K562 (cell line): ENCODE measurements around the gene MYH6. TPM values are rescaled to one million over a fixed set of nuclear protein-coding genes. Genes with fewer than 3 reads are reported as not detected.

Experiments
- ATAC-seq: fragments of 200-7000 bp; cut with Tn5 transposase; 3 replicates; pipeline ENCODE4 v1.9.1; 2020; ENCODE audit warnings: moderate library complexity
- BruUV-seq: library from RNA; stranded (reverse); fragments of 400-500 nt; replicated peaks from 2 replicates; lab custom pipeline; 2021; lab: Mats Ljungman, UMichigan
- CTCF ChIA-PET: fragments of 300-600 bp; formaldehyde crosslinking; extraction: SDS; loops from one replicate; lab custom pipeline; 2021; ENCODE audit warnings: low intra/inter-chr PET ratio; lab: Yijun Ruan, JAX
- POLR2A ChIA-PET: fragments of 300-600, 350-650 bp; sonication (Branson Sonifier 250); formaldehyde crosslinking; extraction: SDS; loops from one replicate; lab custom pipeline; 2021; ENCODE audit warnings: antibody characterized with exemption, inconsistent platforms; lab: Yijun Ruan, JAX
- DNase-seq, 4 experiments: peaks; one replicate each; pipeline versions ENCODE4 v3.0.0 to v3.0.0-alpha.2; 2011 to 2018; ENCODE audit warnings: low spot score in 3 of 4, mixed read lengths in 3 of 4; ENCODE audit errors: extremely low read depth in 1 of 4
- FAIRE-seq: peaks from 2 replicates; lab custom pipeline; 2011; peaks lifted over from hg19 to GRCh38; lab: Jason Lieb, UNC
- H2AFZ ChIP-seq: 2 replicates; pipeline ENCODE4 v1.6.0; 2011; ENCODE audit warnings: low read depth, low read length, control low read depth, inconsistent platforms
- H3K27ac ChIP-seq: fragments of 200-600 bp; 3 replicates; pipeline ENCODE4 v1.8.0; 2011; ENCODE audit warnings: low read depth, mild to moderate bottlenecking, control low read depth, inconsistent platforms, low read length, moderate library complexity, mixed read lengths; ENCODE audit errors: extremely low read depth
- H3K27me3 ChIP-seq, 2 experiments: fragments of 300-600 bp in 1 of 2; 2 replicates in 1 of 2; 3 replicates in 1 of 2; pipeline versions ENCODE4 v1.6.0 to v1.8.0; 2011; ENCODE audit warnings: inconsistent platforms in 2 of 2, low read length in 2 of 2, mild to moderate bottlenecking in 1 of 2, mixed read lengths in 1 of 2, moderate library complexity in 1 of 2; ENCODE audit not compliant: control insufficient read depth in 2 of 2, insufficient read depth in 2 of 2
- H3K36me3 ChIP-seq: fragments of 300-600 bp; 3 replicates; pipeline ENCODE4 v1.8.0; 2011; ENCODE audit warnings: mild to moderate bottlenecking, low read length, inconsistent platforms; ENCODE audit not compliant: control insufficient read depth, insufficient read depth
- H3K4me1 ChIP-seq, 2 experiments: fragments of 200-600 bp in 1 of 2; replicated peaks in 1 of 2; 2 replicates in 1 of 2; 3 replicates in 1 of 2; pipeline versions ENCODE4 v1.5.1 to v1.8.0; 2011; ENCODE audit warnings: inconsistent platforms in 2 of 2, low read length in 2 of 2, mild to moderate bottlenecking in 1 of 2, mixed read lengths in 1 of 2, moderate library complexity in 1 of 2; ENCODE audit not compliant: control insufficient read depth in 2 of 2, insufficient read depth in 2 of 2
- H3K4me2 ChIP-seq: 2 replicates; pipeline ENCODE4 v1.6.1; 2011; ENCODE audit warnings: low read length, control low read depth, inconsistent platforms, mixed read lengths; ENCODE audit not compliant: insufficient read depth
- H3K4me3 ChIP-seq: fragments of 200-600 bp; sonication (generic), shearing (Covaris generic); 2 replicates; pipeline ENCODE4 v1.5.1; 2016; ENCODE audit warnings: control low read depth, inconsistent platforms
- H3K79me2 ChIP-seq: fragments of 200-600 bp; 3 replicates; pipeline ENCODE4 v1.8.0; 2011; ENCODE audit warnings: low read length, inconsistent platforms; ENCODE audit not compliant: control insufficient read depth, insufficient read depth
- H3K9ac ChIP-seq, 2 experiments: 2 replicates each; pipeline versions ENCODE4 v1.6.0 to v1.6.1; 2011; ENCODE audit warnings: low read depth in 2 of 2, low read length in 2 of 2, control low read depth in 1 of 2, inconsistent platforms in 1 of 2, mild to moderate bottlenecking in 1 of 2, mixed read lengths in 1 of 2; ENCODE audit not compliant: insufficient read depth in 1 of 2
- H3K9me1 ChIP-seq: one replicate; pipeline ENCODE4 v1.6.0; 2011; ENCODE audit warnings: inconsistent platforms, mild to moderate bottlenecking, low read length, moderate library complexity; ENCODE audit not compliant: control insufficient read depth, insufficient read depth
- H3K9me3 ChIP-seq: replicated peaks from 2 replicates; pipeline ENCODE4 v1.5.1; 2011; ENCODE audit warnings: low read depth, low read length, inconsistent platforms; ENCODE audit not compliant: control insufficient read depth, insufficient read depth
- H4K20me1 ChIP-seq: replicated peaks from 2 replicates; pipeline ENCODE4 v1.6.1; 2011; ENCODE audit warnings: low read length, inconsistent platforms, mixed read lengths; ENCODE audit not compliant: control insufficient read depth, insufficient read depth
- JUNB ChIP-seq: fragments of 450-650 bp; formaldehyde crosslinking; conservative IDR thresholded peaks from 2 replicates; pipeline ENCODE4 v1.4.0; 2020; ENCODE audit warnings: mild to moderate bottlenecking
- LARP7 ChIP-seq: fragments of 450-650 bp; IDR thresholded peaks from 2 replicates; pipeline ENCODE4 v1.6.1; 2016
- PHF20 ChIP-seq: fragments of 450-650 bp; IDR thresholded peaks from 2 replicates; pipeline ENCODE4 v1.6.1; 2018; ENCODE audit not compliant: partially characterized antibody
- RAD51 ChIP-seq: fragments of 450-650 bp; IDR thresholded peaks from 2 replicates; pipeline ENCODE4 v1.7.1; 2016; ENCODE audit warnings: low read depth, mild to moderate bottlenecking, borderline replicate concordance
- RCOR1 ChIP-seq, 2 experiments: IDR thresholded peaks; 2 replicates each; pipeline ENCODE4 v1.6.1; 2012; ENCODE audit warnings: low read depth in 2 of 2, low read length in 2 of 2, borderline replicate concordance in 1 of 2, improper control_type of control experiment in 1 of 2
- TAF1 ChIP-seq: IDR thresholded peaks from 2 replicates; pipeline ENCODE4 v1.6.1; 2011; ENCODE audit warnings: mild to moderate bottlenecking, low read length, moderate library complexity; ENCODE audit not compliant: insufficient read depth, control insufficient read depth, severe bottlenecking; ENCODE audit errors: extremely low read depth
- ZNF512 ChIP-seq: IDR thresholded peaks from 2 replicates; pipeline ENCODE4 v1.6.1; 2016; ENCODE audit warnings: missing genetic modification characterization, missing compliant biosample characterization
- WGBS: fragments of 100-300 bp; shearing (Covaris generic); methylation state at CpG from one replicate; pipeline ENCODE4 v1.1.6; 2016; ENCODE audit warnings: low coverage, mixed read lengths; ENCODE audit not compliant: insufficient coverage; ENCODE audit errors: missing lambda C conversion rate; 5-methylcytosine and 5-hydroxymethylcytosine counted together
- in situ Hi-C: fragments of 300-500 bp; cut with MboI; formaldehyde crosslinking; loops from 4 replicates; pipeline ENCODE4 v1.15.0; 2018; ENCODE audit warnings: inconsistent platforms, mixed read lengths
- intact Hi-C: fragments of 100-400 bp; cut with micrococcal nuclease; formaldehyde crosslinking; loops from 2 replicates; pipeline ENCODE4 v1.14.2; 2022
- polyA plus RNA-seq, 8 experiments: library from polyadenylated mRNA; depleted of rRNA in 4 of 8; stranded (reverse) in 5 of 8; unstranded in 3 of 8; fragments of >200 nt; fragmentation: Nextera tagmentation in 2 of 8; fragmentation: Illumina TruSeq in 1 of 8; extraction: Ambion mirVana in 2 of 8; extraction: Trizol in 1 of 8; gene quantifications; 2 replicates each; pipeline versions ENCODE4 v1.2.1 to v1.2.3, GENCODE V29; 2011 to 2014; ENCODE audit warnings: inconsistent platforms in 1 of 8, missing spikeins in 1 of 8
- total RNA-seq, 7 experiments: library from RNA; depleted of rRNA in 6 of 7; stranded (reverse); fragments of >200 nt in 6 of 7; fragmentation: Illumina TruSeq in 2 of 7; extraction: Trizol in 2 of 7; gene quantifications; 2 replicates each; pipeline versions ENCODE4 v1.2.1 to v1.2.3, GENCODE V29; 2011 to 2021; ENCODE audit warnings: low replicate concordance in 1 of 7
- TF ChIP-seq, protein P1 (sequence below): sonication (generic); formaldehyde crosslinking; IDR thresholded peaks from 2 replicates; pipeline ENCODE4 v1.8.0; 2023; ENCODE audit warnings: missing genetic modification reagents, mild to moderate bottlenecking, borderline replicate concordance

The MYH6 gene
- total and polyA plus RNA-seq, 9 of the 15 experiments (the other 6 are each of a cell fraction or from before 2014, with no cell fraction given): not detected

GRCh38 chr14:23414254-23414653 is 6.2 kb upstream of the MYH6 start:
- in situ Hi-C loops: no loop called here

More at GRCh38 chr14:23414254-23414653, 6.2 kb upstream of the MYH6 start:
- no peaks in the 10 kb centered on the region for H3K36me3 ChIP-seq
- H3K27ac ChIP-seq: no peak overlapping the region
- no peaks in the 10 kb centered on the region for H3K9me3 ChIP-seq
- H4K20me1 ChIP-seq: no peaks in the 10 kb centered on the region
- no peak overlapping the region for H3K4me2 ChIP-seq
- no peak overlapping the region for H2AFZ ChIP-seq
- no peak for FAIRE-seq
- peaks cover 23 to 87% of the 10 kb centered on the region in 2 experiments; a peak in 4 of 5 replicates for H3K27me3 ChIP-seq
- H3K9ac ChIP-seq: no peak overlapping the region
- H3K4me3 ChIP-seq: no peak overlapping the region
- H3K79me2 ChIP-seq: no peaks in the 10 kb centered on the region
- CTCF ChIA-PET: no interaction called here
- TF ChIP-seq JUNB (CRISPR knock-in tag): no peak
- TF ChIP-seq, protein P1, sequence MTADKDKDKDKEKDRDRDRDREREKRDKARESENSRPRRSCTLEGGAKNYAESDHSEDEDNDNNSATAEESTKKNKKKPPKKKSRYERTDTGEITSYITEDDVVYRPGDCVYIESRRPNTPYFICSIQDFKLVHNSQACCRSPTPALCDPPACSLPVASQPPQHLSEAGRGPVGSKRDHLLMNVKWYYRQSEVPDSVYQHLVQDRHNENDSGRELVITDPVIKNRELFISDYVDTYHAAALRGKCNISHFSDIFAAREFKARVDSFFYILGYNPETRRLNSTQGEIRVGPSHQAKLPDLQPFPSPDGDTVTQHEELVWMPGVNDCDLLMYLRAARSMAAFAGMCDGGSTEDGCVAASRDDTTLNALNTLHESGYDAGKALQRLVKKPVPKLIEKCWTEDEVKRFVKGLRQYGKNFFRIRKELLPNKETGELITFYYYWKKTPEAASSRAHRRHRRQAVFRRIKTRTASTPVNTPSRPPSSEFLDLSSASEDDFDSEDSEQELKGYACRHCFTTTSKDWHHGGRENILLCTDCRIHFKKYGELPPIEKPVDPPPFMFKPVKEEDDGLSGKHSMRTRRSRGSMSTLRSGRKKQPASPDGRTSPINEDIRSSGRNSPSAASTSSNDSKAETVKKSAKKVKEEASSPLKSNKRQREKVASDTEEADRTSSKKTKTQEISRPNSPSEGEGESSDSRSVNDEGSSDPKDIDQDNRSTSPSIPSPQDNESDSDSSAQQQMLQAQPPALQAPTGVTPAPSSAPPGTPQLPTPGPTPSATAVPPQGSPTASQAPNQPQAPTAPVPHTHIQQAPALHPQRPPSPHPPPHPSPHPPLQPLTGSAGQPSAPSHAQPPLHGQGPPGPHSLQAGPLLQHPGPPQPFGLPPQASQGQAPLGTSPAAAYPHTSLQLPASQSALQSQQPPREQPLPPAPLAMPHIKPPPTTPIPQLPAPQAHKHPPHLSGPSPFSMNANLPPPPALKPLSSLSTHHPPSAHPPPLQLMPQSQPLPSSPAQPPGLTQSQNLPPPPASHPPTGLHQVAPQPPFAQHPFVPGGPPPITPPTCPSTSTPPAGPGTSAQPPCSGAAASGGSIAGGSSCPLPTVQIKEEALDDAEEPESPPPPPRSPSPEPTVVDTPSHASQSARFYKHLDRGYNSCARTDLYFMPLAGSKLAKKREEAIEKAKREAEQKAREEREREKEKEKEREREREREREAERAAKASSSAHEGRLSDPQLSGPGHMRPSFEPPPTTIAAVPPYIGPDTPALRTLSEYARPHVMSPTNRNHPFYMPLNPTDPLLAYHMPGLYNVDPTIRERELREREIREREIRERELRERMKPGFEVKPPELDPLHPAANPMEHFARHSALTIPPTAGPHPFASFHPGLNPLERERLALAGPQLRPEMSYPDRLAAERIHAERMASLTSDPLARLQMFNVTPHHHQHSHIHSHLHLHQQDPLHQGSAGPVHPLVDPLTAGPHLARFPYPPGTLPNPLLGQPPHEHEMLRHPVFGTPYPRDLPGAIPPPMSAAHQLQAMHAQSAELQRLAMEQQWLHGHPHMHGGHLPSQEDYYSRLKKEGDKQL (CRISPR knock-in tag): no peak
- no peak for TF ChIP-seq RCOR1 (IDR thresholded peaks at IDR 0.05; ENCODE audit: borderline replicate concordance in 1 of 2, low read depth in 2 of 2, low read length in 2 of 2)
- no peak for TF ChIP-seq PHF20
- TF ChIP-seq RAD51: no peak
- TF ChIP-seq TAF1: no peak
- TF ChIP-seq ZNF512 (tag): no peak
- TF ChIP-seq LARP7: no peak
- TF ChIP-seq, all 486 proteins: peak for 0
- ATAC-seq (no peak), DNase-seq (no peak)
- no peaks in the 10 kb centered on the region for H3K4me1 ChIP-seq
- WGBS: 14% methylated on average over 3 of the region's 3 CpGs
- POLR2A ChIA-PET: no interaction called here
- intact Hi-C loops: no loop called here
- no peaks in the 10 kb centered on the region for H3K9me1 ChIP-seq
- BruUV-seq: no TSS peak
